MM.1S (cell line): Measurements from ENCODE around the gene NPW.

ENCODE experiments used
- EZH2 ChIP-seq: fragments of 300-600 bp; sonication (generic); optimal IDR thresholded peaks from 2 replicates; pipeline ENCODE3; 2017; ENCODE audit warnings: low read depth, mild to moderate bottlenecking, antibody characterized with exemption, low read length, mixed read lengths
- EZH2phosphoT487 ChIP-seq: fragments of 300-600 bp; sonication (generic); IDR thresholded peaks from 2 replicates; pipeline ENCODE4 v1.6.1; 2018; ENCODE audit warnings: antibody characterized with exemption, low read length
- TF ChIP-seq, protein P1 (sequence below): fragments of 300-600 bp; sonication (generic); IDR thresholded peaks from 2 replicates; pipeline ENCODE4 v1.5.1; 2016; ENCODE audit warnings: antibody characterized with exemption, low read length, mixed read lengths

DNA sequence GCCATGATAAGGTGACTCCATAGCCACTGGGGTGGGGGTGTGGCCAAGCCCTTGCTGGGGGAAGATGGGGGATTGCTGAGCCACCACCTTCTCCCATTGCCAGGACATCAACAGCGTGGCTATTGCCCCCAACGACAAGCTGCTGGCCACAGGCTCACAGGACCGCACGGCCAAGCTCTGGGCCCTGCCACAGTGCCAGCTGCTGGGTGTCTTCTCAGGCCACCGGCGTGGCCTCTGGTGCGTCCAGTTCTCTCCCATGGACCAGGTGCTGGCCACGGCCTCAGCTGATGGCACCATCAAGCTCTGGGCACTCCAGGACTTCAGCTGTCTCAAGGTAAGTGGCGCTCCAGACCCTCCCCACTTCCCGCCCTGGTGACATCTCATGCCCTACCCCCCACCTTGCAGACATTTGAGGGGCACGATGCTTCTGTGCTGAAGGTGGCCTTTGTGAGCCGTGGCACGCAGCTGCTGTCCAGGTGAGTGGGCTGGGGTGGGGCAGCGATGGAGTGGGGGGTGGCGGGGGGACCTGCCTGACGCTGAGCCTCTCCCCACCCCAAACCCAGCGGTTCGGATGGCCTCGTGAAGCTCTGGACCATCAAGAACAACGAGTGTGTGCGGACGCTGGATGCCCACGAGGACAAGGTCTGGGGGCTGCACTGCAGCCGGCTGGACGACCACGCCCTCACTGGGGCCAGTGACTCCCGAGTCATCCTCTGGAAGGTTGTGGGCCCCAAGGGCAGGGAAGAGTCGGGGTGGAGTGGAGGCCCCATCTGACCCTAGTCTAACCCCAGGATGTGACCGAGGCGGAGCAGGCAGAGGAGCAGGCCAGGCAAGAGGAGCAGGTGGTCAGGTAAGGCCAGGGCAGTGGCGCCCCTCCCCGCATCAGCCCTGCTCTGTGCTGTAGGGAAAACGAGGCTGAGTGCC, 42.4 kb upstream of the NPW start:
- TF ChIP-seq, protein P1, sequence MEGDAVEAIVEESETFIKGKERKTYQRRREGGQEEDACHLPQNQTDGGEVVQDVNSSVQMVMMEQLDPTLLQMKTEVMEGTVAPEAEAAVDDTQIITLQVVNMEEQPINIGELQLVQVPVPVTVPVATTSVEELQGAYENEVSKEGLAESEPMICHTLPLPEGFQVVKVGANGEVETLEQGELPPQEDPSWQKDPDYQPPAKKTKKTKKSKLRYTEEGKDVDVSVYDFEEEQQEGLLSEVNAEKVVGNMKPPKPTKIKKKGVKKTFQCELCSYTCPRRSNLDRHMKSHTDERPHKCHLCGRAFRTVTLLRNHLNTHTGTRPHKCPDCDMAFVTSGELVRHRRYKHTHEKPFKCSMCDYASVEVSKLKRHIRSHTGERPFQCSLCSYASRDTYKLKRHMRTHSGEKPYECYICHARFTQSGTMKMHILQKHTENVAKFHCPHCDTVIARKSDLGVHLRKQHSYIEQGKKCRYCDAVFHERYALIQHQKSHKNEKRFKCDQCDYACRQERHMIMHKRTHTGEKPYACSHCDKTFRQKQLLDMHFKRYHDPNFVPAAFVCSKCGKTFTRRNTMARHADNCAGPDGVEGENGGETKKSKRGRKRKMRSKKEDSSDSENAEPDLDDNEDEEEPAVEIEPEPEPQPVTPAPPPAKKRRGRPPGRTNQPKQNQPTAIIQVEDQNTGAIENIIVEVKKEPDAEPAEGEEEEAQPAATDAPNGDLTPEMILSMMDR: no peak
- no peak for TF ChIP-seq EZH2
- no peak for TF ChIP-seq EZH2phosphoT487
